Fibroblast of lung (primary cell): Measurements from ENCODE around the gene RBP4.

ENCODE experiments used
- EZH2 ChIP-seq: IDR thresholded peaks from 2 replicates; pipeline ENCODE4 v1.5.1; 2012; ENCODE audit warnings: low read length, control low read depth, mild to moderate bottlenecking; ENCODE audit errors: missing control alignments
- TF ChIP-seq, protein P1 (sequence below), 2 donors: IDR thresholded peaks in 1 of 2; conservative IDR thresholded peaks in 1 of 2; 1 replicate in 1 of 2; 2 replicates in 1 of 2; pipeline ENCODE4 v1.5.1; 2011 to 2012; ENCODE audit warnings: low read length in 2 of 2, control low read depth in 1 of 2, inconsistent platforms in 1 of 2, low read depth in 1 of 2, mild to moderate bottlenecking in 1 of 2

DNA sequence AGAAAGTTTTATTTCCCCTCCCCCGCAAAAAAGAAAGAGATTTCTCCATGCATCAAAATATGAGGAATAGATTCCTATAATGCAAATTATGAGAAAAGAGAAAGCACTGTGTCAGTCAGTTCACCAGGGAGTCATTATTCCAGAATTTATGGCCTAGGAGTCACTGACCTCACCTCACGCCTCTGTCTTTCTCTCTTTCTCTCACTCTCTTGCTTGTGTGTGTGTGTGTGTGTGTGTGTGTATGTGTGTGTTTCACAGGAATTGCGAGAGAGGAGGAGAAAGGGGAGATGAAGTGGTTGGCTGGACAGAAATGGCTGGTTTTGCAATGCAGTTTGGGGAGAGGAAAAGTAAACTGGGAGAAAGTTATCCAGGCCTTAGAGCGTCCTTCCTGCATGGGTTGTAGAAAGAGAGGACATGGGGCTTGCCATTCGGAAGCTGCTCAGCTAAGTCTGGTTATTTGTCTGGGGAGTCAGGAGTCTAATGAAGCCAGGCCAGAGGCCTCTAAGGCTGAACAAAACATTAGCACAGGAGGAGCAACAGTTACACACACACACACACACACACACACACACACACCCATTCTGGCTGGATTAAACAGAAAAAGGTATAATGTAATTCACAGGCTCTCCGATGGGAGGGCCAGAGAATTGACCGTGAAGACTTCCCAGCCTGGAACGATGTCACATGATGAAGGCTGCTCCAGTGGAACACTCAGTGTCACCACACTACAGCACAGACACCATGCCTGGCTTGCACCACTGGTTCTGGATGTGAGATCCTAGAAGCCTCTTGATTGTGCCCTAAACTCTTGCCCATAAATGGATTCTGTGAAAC lies 47.3 kb downstream of the RBP4 start:
- TF ChIP-seq, protein P1, sequence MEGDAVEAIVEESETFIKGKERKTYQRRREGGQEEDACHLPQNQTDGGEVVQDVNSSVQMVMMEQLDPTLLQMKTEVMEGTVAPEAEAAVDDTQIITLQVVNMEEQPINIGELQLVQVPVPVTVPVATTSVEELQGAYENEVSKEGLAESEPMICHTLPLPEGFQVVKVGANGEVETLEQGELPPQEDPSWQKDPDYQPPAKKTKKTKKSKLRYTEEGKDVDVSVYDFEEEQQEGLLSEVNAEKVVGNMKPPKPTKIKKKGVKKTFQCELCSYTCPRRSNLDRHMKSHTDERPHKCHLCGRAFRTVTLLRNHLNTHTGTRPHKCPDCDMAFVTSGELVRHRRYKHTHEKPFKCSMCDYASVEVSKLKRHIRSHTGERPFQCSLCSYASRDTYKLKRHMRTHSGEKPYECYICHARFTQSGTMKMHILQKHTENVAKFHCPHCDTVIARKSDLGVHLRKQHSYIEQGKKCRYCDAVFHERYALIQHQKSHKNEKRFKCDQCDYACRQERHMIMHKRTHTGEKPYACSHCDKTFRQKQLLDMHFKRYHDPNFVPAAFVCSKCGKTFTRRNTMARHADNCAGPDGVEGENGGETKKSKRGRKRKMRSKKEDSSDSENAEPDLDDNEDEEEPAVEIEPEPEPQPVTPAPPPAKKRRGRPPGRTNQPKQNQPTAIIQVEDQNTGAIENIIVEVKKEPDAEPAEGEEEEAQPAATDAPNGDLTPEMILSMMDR (conservative IDR thresholded peaks at IDR 0.05 in 1 of 2, IDR thresholded peaks at IDR 0.05 in 1 of 2; ENCODE audit: low read depth in 1 of 2, low read length in 2 of 2): no peak
- TF ChIP-seq EZH2: no peak
